ENCODE data around the gene C3. TPM values are rescaled to one million over a fixed set of nuclear protein-coding genes. Genes with fewer than 3 reads are reported as not detected.
"Not testable (repeated sequence)": the region's sequence is repeated elsewhere in the genome, so short reads cannot be mapped to it uniquely, and the experiment has no call there.

The C3 gene
- total RNA-seq, 1 donor from 2014 or later: 133 TPM

- no peaks in the 10 kb centered on the region for H3K4me1 ChIP-seq
- DNase-seq: no peak
- peaks cover 89% of the 10 kb centered on the region for H3K27me3 ChIP-seq (ENCODE audit: low read depth)
- intact Hi-C loops (cut with micrococcal nuclease): no loop called here
- H3K9me3 ChIP-seq (replicated peaks): peaks cover 6% of the 10 kb centered on the region
- TF ChIP-seq, protein P1, sequence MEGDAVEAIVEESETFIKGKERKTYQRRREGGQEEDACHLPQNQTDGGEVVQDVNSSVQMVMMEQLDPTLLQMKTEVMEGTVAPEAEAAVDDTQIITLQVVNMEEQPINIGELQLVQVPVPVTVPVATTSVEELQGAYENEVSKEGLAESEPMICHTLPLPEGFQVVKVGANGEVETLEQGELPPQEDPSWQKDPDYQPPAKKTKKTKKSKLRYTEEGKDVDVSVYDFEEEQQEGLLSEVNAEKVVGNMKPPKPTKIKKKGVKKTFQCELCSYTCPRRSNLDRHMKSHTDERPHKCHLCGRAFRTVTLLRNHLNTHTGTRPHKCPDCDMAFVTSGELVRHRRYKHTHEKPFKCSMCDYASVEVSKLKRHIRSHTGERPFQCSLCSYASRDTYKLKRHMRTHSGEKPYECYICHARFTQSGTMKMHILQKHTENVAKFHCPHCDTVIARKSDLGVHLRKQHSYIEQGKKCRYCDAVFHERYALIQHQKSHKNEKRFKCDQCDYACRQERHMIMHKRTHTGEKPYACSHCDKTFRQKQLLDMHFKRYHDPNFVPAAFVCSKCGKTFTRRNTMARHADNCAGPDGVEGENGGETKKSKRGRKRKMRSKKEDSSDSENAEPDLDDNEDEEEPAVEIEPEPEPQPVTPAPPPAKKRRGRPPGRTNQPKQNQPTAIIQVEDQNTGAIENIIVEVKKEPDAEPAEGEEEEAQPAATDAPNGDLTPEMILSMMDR (IDR thresholded peaks at IDR 0.05; ENCODE audit: borderline replicate concordance): no peak
- H3K4me3 ChIP-seq: no peak overlapping the region
- no peaks in the 10 kb centered on the region for H3K36me3 ChIP-seq
- no peak overlapping the region for H3K27ac ChIP-seq (replicated peaks)
Measured at GRCh38 chr19:6660930-6661329, 59.5 kb downstream of the C3 start.

DNA sequence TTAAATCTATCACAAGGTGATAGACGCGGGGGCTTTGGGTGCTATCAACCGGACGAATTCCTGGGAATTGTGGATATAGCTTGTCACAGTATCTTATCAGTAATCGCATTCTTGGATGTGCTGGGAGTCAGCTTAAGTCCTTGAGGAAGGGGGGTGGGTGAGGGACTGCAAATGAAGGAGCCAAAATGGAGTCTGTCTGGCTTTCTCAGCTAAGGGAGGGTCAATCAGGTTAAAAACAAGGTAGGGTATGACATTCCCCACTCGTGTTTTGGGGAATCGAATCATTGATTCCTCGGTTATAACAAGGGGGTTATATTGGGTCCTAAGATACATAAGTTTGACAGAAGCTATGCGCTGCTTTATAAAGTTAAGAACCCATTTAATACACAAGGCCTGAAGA, 64.1 kb downstream of the C3 start:
- DNase-seq; H3K4me1 ChIP-seq; H3K9me3 ChIP-seq (replicated peaks); H3K36me3 ChIP-seq; intact Hi-C loops (cut with micrococcal nuclease); H3K27ac ChIP-seq (replicated peaks); H3K4me3 ChIP-seq: not testable (repeated sequence)
- H3K27me3 ChIP-seq (ENCODE audit: low read depth): peaks cover 85% of the 10 kb centered on the region

GRCh38 chr19:6654347-6655310, 65.8 kb downstream of the C3 start:
- Histone ChIP-seq H3K4me1 (no peaks in the 10 kb centered on the region), H3K36me3 (no peaks in the 10 kb centered on the region), H3K27ac (replicated peaks) (no peak overlapping the region), H3K9me3 (replicated peaks) (peaks cover 10% of the 10 kb centered on the region), H3K27me3 (ENCODE audit: low read depth) (peaks cover 76% of the 10 kb centered on the region), H3K4me3 (no peak overlapping the region)
- TF ChIP-seq, protein P1 (IDR thresholded peaks at IDR 0.05; ENCODE audit: borderline replicate concordance): no peak
- intact Hi-C loops (cut with micrococcal nuclease): no loop called here
- DNase-seq: no peak

- TF ChIP-seq, protein P1 (IDR thresholded peaks at IDR 0.05; ENCODE audit: borderline replicate concordance): no peak
- intact Hi-C loops (cut with micrococcal nuclease): no loop called here
- DNase-seq: no peak
- H3K27ac ChIP-seq (replicated peaks): no peak overlapping the region
- no peaks in the 10 kb centered on the region for H3K4me1 ChIP-seq
- H3K36me3 ChIP-seq: no peaks in the 10 kb centered on the region
- H3K9me3 ChIP-seq (replicated peaks): peaks cover 10% of the 10 kb centered on the region
- no peak overlapping the region for H3K4me3 ChIP-seq
- peaks cover 75% of the 10 kb centered on the region for H3K27me3 ChIP-seq (ENCODE audit: low read depth)
Measured at GRCh38 chr19:6652805-6653094, 67.7 kb downstream of the C3 start.

GRCh38 chr19:6651965-6652804, 68.3 kb downstream of the C3 start:
- TF ChIP-seq, protein P1 (IDR thresholded peaks at IDR 0.05; ENCODE audit: borderline replicate concordance): no peak
- no peak for DNase-seq
- no peak overlapping the region for H3K27ac ChIP-seq (replicated peaks)
- peaks cover 10% of the 10 kb centered on the region for H3K9me3 ChIP-seq (replicated peaks)
- intact Hi-C loops (cut with micrococcal nuclease): no loop called here
- no peak overlapping the region for H3K4me3 ChIP-seq
- H3K27me3 ChIP-seq (ENCODE audit: low read depth): peaks cover 75% of the 10 kb centered on the region
- no peaks in the 10 kb centered on the region for H3K36me3 ChIP-seq
- H3K4me1 ChIP-seq: no peaks in the 10 kb centered on the region

Measured in left ventricle myocardium inferior (tissue), 1 donor.